Neural progenitor cell (in vitro differentiated cells): ENCODE measurements around the gene C3orf20. TPM values are rescaled to one million over a fixed set of nuclear protein-coding genes. Genes with fewer than 3 reads are reported as not detected.

Experiments used
- DNase-seq: peaks from one replicate; pipeline ENCODE4 v3.0.0-alpha.2; 2016; ENCODE audit warnings: low spot score
- H2AFZ ChIP-seq: fragments of 200-600 bp; sonication (generic); replicated peaks from 2 replicates; pipeline ENCODE4 v1.6.1; 2016; ENCODE audit warnings: antibody characterized with exemption
- H3F3A ChIP-seq: fragments of 200-600 bp; sonication (generic); 2 replicates; pipeline ENCODE4 v1.6.1; 2016; ENCODE audit warnings: antibody characterized with exemption, low read depth
- H3K27ac ChIP-seq: fragments of 200-600 bp; sonication (generic); 2 replicates; pipeline ENCODE4 v1.5.1; 2016; ENCODE audit warnings: mild to moderate bottlenecking
- H3K27me3 ChIP-seq: fragments of 200-600 bp; sonication (generic); 2 replicates; pipeline ENCODE4 v1.6.1; 2016; ENCODE audit warnings: mild to moderate bottlenecking, moderate library complexity
- H3K36me3 ChIP-seq: fragments of 200-600 bp; sonication (generic); 2 replicates; pipeline ENCODE4 v1.5.1; 2016
- H3K4me1 ChIP-seq: fragments of 200-600 bp; sonication (generic); 2 replicates; pipeline ENCODE4 v1.6.1; 2016; ENCODE audit warnings: mixed run types
- H3K4me2 ChIP-seq: fragments of 200-600 bp; sonication (generic); 2 replicates; pipeline ENCODE4 v1.6.1; 2016
- H3K4me3 ChIP-seq: fragments of 200-600 bp; sonication (generic); 2 replicates; pipeline ENCODE4 v1.5.1; 2016
- H3K79me2 ChIP-seq: fragments of 200-600 bp; sonication (generic); 2 replicates; pipeline ENCODE4 v1.6.1; 2016; ENCODE audit warnings: low read depth
- H3K9ac ChIP-seq: fragments of 200-600 bp; sonication (generic); 2 replicates; pipeline ENCODE4 v1.6.1; 2016
- H3K9me3 ChIP-seq: fragments of 200-600 bp; sonication (generic); 2 replicates; pipeline ENCODE4 v1.5.1; 2016; ENCODE audit warnings: low read depth
- H4K20me1 ChIP-seq: fragments of 200-600 bp; sonication (generic); 2 replicates; pipeline ENCODE4 v1.6.1; 2016; ENCODE audit warnings: low read depth
- H3K27ac Mint-ChIP-seq: 3 replicates; pipeline ENCODE4 v1.8.0; 2021; ENCODE audit warnings: mixed read lengths
- H3K27me3 Mint-ChIP-seq: 2 replicates; pipeline ENCODE4 v1.8.0; 2022; ENCODE audit warnings: low read depth, mild to moderate bottlenecking, inconsistent platforms, moderate library complexity, mixed read lengths; ENCODE audit not compliant: insufficient read depth
- H3K36me3 Mint-ChIP-seq: 3 replicates; pipeline ENCODE4 v1.8.0; 2021; ENCODE audit warnings: mixed read lengths
- H3K4me1 Mint-ChIP-seq: 3 replicates; pipeline ENCODE4 v1.8.0; 2021; ENCODE audit warnings: mixed read lengths
- H3K4me3 Mint-ChIP-seq: 3 replicates; pipeline ENCODE4 v1.8.0; 2021; ENCODE audit warnings: mild to moderate bottlenecking, moderate library complexity, mixed read lengths
- H3K9me3 Mint-ChIP-seq: 3 replicates; pipeline ENCODE4 v1.8.0; 2020; ENCODE audit warnings: mixed read lengths
- CTCF ChIP-seq: fragments of 200-600 bp; sonication (generic); IDR thresholded peaks from 2 replicates; pipeline ENCODE4 v1.5.1; 2017; ENCODE audit warnings: antibody characterized with exemption, mild to moderate bottlenecking
- EZH2 ChIP-seq: fragments of 200-600 bp; sonication (generic); IDR thresholded peaks from 2 replicates; pipeline ENCODE4 v1.6.1; 2017; ENCODE audit warnings: antibody characterized with exemption, mild to moderate bottlenecking, moderate library complexity
- EZH2phosphoT487 ChIP-seq: fragments of 200-600 bp; sonication (generic); IDR thresholded peaks from 2 replicates; pipeline ENCODE4 v1.6.1; 2017; ENCODE audit warnings: antibody characterized with exemption
- total RNA-seq: library from RNA; depleted of rRNA; stranded (reverse); fragments of >200 nt; gene quantifications from 2 replicates; pipeline ENCODE4 v1.2.3, GENCODE V29; 2015; ENCODE audit warnings: low replicate concordance

Gene C3orf20
- total RNA-seq, 1 donor from 2014 or later, result not detected

GRCh38 chr3:14740983-14741382, 66.0 kb downstream of the C3orf20 start:
- no peak overlapping the region for H3K4me3 Mint-ChIP-seq
- H3K79me2 ChIP-seq, result no peaks in the 10 kb centered on the region
- no peak for TF ChIP-seq CTCF
- no peak for TF ChIP-seq EZH2
- TF ChIP-seq EZH2phosphoT487, result no peak
- no peaks in the 10 kb centered on the region for H4K20me1 ChIP-seq
- no peaks in the 10 kb centered on the region for H3K36me3 ChIP-seq
- H3K4me3 ChIP-seq, result no peak overlapping the region
- no peaks in the 10 kb centered on the region for H3K4me1 ChIP-seq
- H3K9me3 ChIP-seq, result no peaks in the 10 kb centered on the region
- H3K27me3 Mint-ChIP-seq, result no peaks in the 10 kb centered on the region
- no peaks in the 10 kb centered on the region for H3K4me1 Mint-ChIP-seq
- H3K27me3 ChIP-seq, result peaks cover 6% of the 10 kb centered on the region
- no peaks in the 10 kb centered on the region for H3F3A ChIP-seq
- H3K9ac ChIP-seq, result no peak overlapping the region
- H2AFZ ChIP-seq, result no peak overlapping the region
- H3K27ac ChIP-seq, result no peak overlapping the region
- H3K27ac Mint-ChIP-seq, result no peak overlapping the region
- DNase-seq, result no peak
- no peak overlapping the region for H3K4me2 ChIP-seq
- H3K9me3 Mint-ChIP-seq, result peaks cover 20% of the 10 kb centered on the region
- peaks cover 2% of the 10 kb centered on the region for H3K36me3 Mint-ChIP-seq

- Histone ChIP-seq H3K4me1 (no peaks in the 10 kb centered on the region), H3K4me2 (no peak overlapping the region), H3K36me3 (no peaks in the 10 kb centered on the region), H3K9ac (no peak overlapping the region), H4K20me1 (no peaks in the 10 kb centered on the region), H2AFZ (no peak overlapping the region), H3K4me3 (no peak overlapping the region), H3K27me3 (peaks cover 10% of the 10 kb centered on the region), H3K27ac (no peak overlapping the region), H3K9me3 (no peaks in the 10 kb centered on the region), H3F3A (no peaks in the 10 kb centered on the region), H3K79me2 (no peaks in the 10 kb centered on the region)
- Mint-ChIP-seq H3K27ac (no peak overlapping the region), H3K4me1 (no peaks in the 10 kb centered on the region), H3K9me3 (peaks cover 20% of the 10 kb centered on the region), H3K36me3 (peaks cover 2% of the 10 kb centered on the region), H3K4me3 (no peak overlapping the region), H3K27me3 (no peaks in the 10 kb centered on the region)
- TF ChIP-seq EZH2phosphoT487, result no peak
- TF ChIP-seq EZH2, result no peak
- no peak for TF ChIP-seq CTCF
- DNase-seq, result no peak
These were observed 66.6 kb downstream of the C3orf20 start for GRCh38 chr3:14741510-14741909.

- H3K4me3 Mint-ChIP-seq, result no peak overlapping the region
- peaks cover 36% of the 10 kb centered on the region for H3K27me3 ChIP-seq
- H3K36me3 Mint-ChIP-seq, result peaks cover 2% of the 10 kb centered on the region
- no peaks in the 10 kb centered on the region for H3F3A ChIP-seq
- no peaks in the 10 kb centered on the region for H3K27me3 Mint-ChIP-seq
- no peak overlapping the region for H3K4me2 ChIP-seq
- no peaks in the 10 kb centered on the region for H3K79me2 ChIP-seq
- H3K27ac ChIP-seq, result no peak overlapping the region
- no peaks in the 10 kb centered on the region for H3K36me3 ChIP-seq
- H3K9me3 ChIP-seq, result no peaks in the 10 kb centered on the region
- DNase-seq, result no peak
- H2AFZ ChIP-seq, result no peak overlapping the region
- H3K9ac ChIP-seq, result no peak overlapping the region
- no peak overlapping the region for H3K27ac Mint-ChIP-seq
- H3K4me1 ChIP-seq, result no peaks in the 10 kb centered on the region
- no peaks in the 10 kb centered on the region for H4K20me1 ChIP-seq
- H3K9me3 Mint-ChIP-seq, result peaks cover 12% of the 10 kb centered on the region
- no peak overlapping the region for H3K4me3 ChIP-seq
- TF ChIP-seq EZH2phosphoT487 (no peak), CTCF (no peak), EZH2 (no peak)
- no peaks in the 10 kb centered on the region for H3K4me1 Mint-ChIP-seq
These were observed 69.6 kb downstream of the C3orf20 start for GRCh38 chr3:14744556-14744955.
